COR-L47 (cell line): ENCODE results near the gene LLGL2.
"Not testable (repeated sequence)": the region's sequence is repeated elsewhere in the genome, so short reads cannot be mapped to it uniquely, and the experiment has no call there.

Source experiments
- DNase-seq: peaks from one replicate; lab custom pipeline; 2025; lab: John Stamatoyannopoulos, UW

Gene LLGL2

GRCh38 chr17:75524970-75525805, at the start of gene LLGL2:
LLGL2 (plus strand) TSS chr17:75525697; CDS start chr17:75543427, 17,730 bp downstream.
- DNase-seq, result peak; percentile 91

- no peak for DNase-seq
These were observed 49.6 kb upstream of the LLGL2 start for GRCh38 chr17:75475851-75476250.

GRCh38 chr17:75476271-75476671, 49.2 kb upstream of the LLGL2 start:
- no peak for DNase-seq

- DNase-seq, result no peak
These were observed 48.6 kb upstream of the LLGL2 start for GRCh38 chr17:75476752-75477489.

GRCh38 chr17:75477490-75477862, 48.0 kb upstream of the LLGL2 start:
- not testable (repeated sequence) for DNase-seq

GRCh38 chr17:75478508-75478907, 47.0 kb upstream of the LLGL2 start:
- DNase-seq, result no peak

- no peak for DNase-seq
These were observed 45.2 kb upstream of the LLGL2 start for GRCh38 chr17:75480281-75480680.

- no peak for DNase-seq
These were observed 44.1 kb upstream of the LLGL2 start for GRCh38 chr17:75481194-75482068.

- no peak for DNase-seq
These were observed 43.2 kb upstream of the LLGL2 start for GRCh38 chr17:75482098-75482942.

- no peak for DNase-seq
These were observed 39.8 kb upstream of the LLGL2 start for GRCh38 chr17:75485688-75486087.

- no peak for DNase-seq
These were observed 39.3 kb upstream of the LLGL2 start for GRCh38 chr17:75486151-75486550.

- no peak for DNase-seq
These were observed 38.5 kb upstream of the LLGL2 start for GRCh38 chr17:75486951-75487350.

GRCh38 chr17:75487351-75488070, 38.0 kb upstream of the LLGL2 start:
- no peak for DNase-seq

GRCh38 chr17:75488693-75489510, 36.6 kb upstream of the LLGL2 start:
- DNase-seq, result no peak

- no peak for DNase-seq
These were observed 36.0 kb upstream of the LLGL2 start for GRCh38 chr17:75489511-75489955.

GRCh38 chr17:75490173-75490743, 35.2 kb upstream of the LLGL2 start:
- no peak for DNase-seq

- no peak for DNase-seq
These were observed 34.4 kb upstream of the LLGL2 start for GRCh38 chr17:75490953-75491649.

GRCh38 chr17:75491680-75492079, 33.8 kb upstream of the LLGL2 start:
- DNase-seq, result no peak
